Keratinocyte (primary cell): ENCODE measurements around the gene TAPT1.
A peak's percentile ranks its signal among the peaks of the same experiment; 100 is the strongest.

ENCODE experiments used
- EZH2 ChIP-seq: IDR thresholded peaks from one replicate; pipeline ENCODE4 v1.6.1; 2012; ENCODE audit warnings: inconsistent platforms, mild to moderate bottlenecking, low read length, moderate library complexity
- TF ChIP-seq, protein P1 (sequence below), 3 experiments: IDR thresholded peaks in 1 of 3; conservative IDR thresholded peaks in 1 of 3; optimal IDR thresholded peaks in 1 of 3; 2 replicates in 2 of 3; 3 replicates in 1 of 3; pipeline versions ENCODE3 to v1.5.1; 2011; ENCODE audit warnings: low read length in 3 of 3, mild to moderate bottlenecking in 3 of 3, moderate library complexity in 2 of 3, control low read depth in 1 of 3, inconsistent platforms in 1 of 3; ENCODE audit not compliant: insufficient read depth in 2 of 3; ENCODE audit errors: extremely low read depth in 1 of 3

GRCh38 chr4:16264798-16265197, 38.5 kb upstream of the TAPT1 start:
- TF ChIP-seq, protein P1, sequence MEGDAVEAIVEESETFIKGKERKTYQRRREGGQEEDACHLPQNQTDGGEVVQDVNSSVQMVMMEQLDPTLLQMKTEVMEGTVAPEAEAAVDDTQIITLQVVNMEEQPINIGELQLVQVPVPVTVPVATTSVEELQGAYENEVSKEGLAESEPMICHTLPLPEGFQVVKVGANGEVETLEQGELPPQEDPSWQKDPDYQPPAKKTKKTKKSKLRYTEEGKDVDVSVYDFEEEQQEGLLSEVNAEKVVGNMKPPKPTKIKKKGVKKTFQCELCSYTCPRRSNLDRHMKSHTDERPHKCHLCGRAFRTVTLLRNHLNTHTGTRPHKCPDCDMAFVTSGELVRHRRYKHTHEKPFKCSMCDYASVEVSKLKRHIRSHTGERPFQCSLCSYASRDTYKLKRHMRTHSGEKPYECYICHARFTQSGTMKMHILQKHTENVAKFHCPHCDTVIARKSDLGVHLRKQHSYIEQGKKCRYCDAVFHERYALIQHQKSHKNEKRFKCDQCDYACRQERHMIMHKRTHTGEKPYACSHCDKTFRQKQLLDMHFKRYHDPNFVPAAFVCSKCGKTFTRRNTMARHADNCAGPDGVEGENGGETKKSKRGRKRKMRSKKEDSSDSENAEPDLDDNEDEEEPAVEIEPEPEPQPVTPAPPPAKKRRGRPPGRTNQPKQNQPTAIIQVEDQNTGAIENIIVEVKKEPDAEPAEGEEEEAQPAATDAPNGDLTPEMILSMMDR (optimal IDR thresholded peaks at IDR 0.05 in 1 of 3, IDR thresholded peaks at IDR 0.05 in 1 of 3, conservative IDR thresholded peaks at IDR 0.05 in 1 of 3; ENCODE audit: extremely low read depth in 1 of 3, insufficient read depth in 2 of 3, low read length in 3 of 3), result peak in 2 of 3 experiments; percentile 23 to 38
- TF ChIP-seq EZH2, result no peak
